GM18498 (cell line): ENCODE results near the gene MRPS35.
A peak's percentile ranks its signal among the peaks of the same experiment; 100 is the strongest.

Source experiments
- ATAC-seq: cut with Tn5 transposase; IDR thresholded peaks from one replicate; pipeline ENCODE4 v1.9.1; 2021; ENCODE audit warnings: mild to moderate bottlenecking, moderate library complexity; ENCODE audit not compliant: unreplicated experiment

The MRPS35 gene

DNA sequence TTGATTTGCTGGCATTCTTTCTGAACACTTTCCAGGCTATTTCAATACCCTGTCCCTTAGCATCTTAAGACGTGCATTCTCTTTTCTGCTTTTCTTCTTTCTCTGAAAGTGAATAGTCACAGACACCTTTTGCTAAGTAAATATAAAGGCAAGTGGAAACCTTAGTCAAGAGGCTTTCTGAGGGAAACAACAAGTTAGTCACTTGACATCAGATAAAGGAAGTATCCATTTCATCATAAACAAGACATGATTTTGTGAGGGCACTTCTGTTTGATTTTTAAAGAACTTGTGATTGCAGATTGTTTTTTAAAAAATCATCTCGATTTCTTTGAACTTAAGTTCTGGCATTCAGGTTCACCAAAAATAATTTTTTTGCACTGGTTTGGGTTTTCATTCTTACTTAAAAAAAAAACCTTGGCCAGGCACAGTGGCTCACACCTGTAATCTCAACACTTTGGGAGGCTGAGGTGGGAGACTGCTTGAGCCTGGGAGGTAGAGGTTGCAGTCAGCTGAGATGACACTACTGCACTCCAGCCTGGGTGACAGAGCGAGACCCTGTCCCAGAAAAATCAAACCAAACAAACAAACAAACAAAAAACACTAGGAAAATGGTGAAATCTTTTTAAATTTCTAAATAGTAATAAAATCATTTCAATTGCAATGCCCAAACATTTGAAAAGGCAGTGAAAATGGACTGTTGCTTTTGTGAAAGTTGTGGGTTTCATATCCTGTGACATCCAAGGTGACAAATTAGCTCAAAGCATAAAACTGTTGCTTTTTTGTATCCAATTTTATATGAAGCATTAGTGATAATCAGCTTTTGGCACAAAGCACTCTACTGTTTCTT is 61.1 kb downstream of the MRPS35 start:
- no peak for ATAC-seq

DNA sequence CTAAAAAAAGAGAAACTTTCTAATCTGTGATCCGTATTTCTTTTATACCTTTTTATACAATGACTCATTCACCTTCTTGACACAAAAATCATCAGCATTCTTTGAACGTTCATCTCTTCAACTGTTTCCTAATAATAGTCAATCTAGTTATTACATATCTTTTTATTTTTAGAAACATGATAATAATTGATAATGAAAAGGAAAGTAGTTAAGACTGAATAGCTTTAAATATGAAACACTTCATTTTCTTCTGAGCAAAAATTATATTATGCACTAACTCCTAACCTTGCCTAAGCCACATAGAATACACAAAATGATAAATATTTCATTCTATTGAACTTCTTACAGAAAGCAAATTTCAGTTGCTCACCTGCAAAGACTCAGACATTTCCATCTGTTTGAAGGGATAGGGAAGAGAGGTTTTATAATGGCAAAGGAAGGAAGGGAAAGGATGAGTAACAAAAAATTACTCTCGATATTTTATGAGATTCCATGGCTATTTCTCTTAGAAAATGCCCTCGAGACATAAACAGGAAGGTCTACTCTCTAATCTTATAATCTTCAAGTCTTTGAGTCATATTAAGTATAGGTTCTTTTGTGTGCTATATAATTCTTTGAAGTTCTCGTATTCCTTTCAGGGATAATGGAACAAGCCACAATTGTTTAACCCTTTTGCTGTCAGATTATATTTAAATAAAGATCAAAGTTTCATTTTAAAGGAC is 61.9 kb downstream of the MRPS35 start:
- no peak for ATAC-seq

DNA sequence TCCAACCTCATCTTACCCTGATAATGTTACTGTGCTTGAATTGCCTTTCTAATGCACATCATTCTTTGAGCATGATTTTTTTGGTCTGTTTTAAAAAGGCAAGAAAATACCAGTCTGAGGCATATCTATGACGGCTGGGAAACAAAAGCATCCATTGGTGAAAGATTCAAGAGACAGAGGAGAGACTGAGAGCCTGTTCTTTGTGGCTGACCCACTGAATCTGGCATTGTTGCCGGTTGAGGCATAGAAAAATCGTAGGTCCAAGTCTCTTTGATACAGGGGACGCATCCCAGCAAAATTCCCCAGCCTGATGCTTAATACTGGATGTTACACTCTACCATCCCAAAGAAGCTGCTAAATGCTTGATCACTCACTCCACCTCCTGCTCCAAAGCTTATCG is 66.5 kb downstream of the MRPS35 start:
- no peak for ATAC-seq

DNA sequence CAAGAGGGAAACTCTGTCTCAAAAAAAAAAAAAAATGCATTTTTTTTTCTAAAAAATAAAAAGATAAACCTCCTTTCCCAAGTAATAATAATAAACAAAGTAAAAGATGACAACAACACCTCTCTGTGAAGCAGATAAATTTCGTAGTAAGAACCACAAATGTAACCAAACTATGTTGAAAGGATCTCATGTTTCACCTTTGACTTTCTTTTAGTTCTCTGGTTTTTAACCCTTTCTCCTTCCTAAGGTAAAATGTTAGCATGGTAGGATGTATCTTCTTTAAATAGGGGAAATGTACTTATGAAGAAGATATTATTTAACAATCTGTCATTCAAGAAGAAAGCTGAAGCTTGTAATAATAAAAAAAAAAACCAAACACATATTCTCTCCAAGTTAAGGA is 67.6 kb downstream of the MRPS35 start:
- ATAC-seq, result no peak

DNA sequence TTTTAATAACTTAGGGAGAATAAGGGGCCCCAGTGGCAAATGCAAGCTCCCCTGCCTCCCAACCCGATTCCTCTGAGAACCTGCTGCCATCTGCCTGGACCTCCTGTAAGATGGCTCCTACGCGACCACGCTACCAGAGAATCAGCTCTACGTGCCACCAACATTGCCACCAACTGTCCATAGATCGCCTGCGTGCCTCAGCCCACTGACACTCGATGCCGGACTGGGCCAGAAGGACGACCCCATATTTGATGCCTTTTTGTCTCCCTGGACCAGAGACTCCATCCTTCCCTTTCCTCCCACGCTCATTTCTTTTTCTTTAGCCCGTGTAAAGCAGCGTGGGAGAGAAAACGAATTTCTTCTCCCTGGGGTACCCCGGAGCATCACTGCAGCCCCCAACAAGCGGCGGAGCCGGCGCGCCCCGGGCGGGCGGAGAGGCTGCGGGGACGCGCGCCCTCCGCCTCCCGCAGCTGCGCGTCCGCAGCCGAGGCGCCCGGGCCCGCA is 68.8 kb downstream of the MRPS35 start:
- peak; percentile 6 for ATAC-seq

DNA sequence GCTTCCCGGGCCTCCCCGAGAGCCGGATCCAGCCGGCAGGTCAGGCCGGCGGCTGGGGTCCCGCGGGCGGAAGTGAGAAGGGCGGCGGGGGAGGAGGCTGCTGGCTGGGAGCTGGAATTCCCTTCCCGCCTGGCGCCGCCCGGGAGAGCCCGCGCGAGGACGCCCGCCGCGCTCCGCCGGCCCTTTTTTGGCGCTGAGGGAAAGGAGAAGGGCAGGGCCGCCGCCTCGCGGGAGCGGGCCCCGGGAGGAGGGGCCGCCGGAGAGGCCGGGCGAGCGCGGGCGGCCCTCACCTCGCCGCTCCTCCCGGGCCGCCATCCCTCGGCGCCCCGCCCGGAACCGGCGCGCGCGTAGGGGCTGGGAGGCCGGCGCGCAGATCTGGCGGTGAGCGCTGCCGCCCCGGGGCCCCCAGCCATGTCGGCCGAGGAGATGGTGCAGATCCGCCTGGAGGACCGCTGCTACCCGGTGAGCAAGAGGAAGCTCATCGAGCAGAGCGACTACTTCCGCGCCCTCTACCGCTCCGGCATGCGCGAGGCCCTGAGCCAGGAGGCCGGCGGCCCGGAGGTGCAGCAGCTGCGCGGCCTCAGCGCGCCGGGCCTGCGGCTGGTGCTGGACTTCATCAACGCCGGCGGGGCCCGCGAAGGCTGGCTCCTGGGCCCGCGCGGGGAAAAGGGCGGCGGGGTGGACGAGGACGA is 69.4 kb downstream of the MRPS35 start, which contains the start of the genes KLHL42 and MANSC4:
Gene KLHL42, plus strand, starts transcription at position 314 of the 692 bp plus-strand sequence. Its CDS starts 98 bp downstream, at position 412.
Gene MANSC4, minus strand, starts transcription at position 317 of the 692 bp plus-strand sequence. CDS start 8,960 bp downstream, outside the sequence.
- ATAC-seq, result peak; percentile 81

DNA sequence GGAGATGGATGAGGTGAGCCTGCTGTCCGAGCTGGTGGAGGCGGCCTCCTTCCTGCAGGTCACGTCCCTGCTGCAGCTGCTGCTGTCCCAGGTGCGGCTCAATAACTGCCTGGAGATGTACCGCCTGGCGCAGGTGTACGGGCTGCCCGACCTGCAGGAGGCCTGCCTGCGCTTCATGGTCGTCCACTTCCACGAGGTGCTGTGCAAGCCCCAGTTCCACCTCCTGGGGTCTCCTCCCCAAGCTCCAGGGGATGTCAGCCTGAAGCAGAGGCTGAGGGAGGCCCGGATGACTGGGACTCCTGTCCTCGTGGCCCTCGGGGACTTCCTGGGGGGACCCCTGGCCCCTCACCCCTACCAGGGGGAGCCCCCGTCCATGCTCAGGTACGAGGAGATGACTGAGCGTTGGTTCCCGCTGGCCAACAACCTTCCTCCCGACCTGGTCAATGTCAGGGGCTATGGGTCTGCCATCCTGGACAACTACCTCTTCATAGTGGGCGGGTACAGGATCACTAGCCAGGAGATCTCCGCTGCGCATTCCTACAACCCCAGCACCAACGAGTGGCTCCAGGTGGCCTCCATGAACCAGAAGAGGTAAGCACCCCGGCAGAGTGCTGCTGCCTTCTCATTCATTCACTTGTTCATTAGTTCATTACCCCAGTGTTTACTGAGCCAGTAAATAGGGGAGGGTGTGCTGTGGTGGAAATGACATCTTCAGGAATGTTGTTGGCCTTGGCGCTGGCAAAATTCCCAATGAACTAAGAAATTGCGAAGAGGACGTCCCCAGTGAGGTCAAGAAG is 70.2 kb downstream of the MRPS35 start:
- ATAC-seq, result peak; percentile 44

DNA sequence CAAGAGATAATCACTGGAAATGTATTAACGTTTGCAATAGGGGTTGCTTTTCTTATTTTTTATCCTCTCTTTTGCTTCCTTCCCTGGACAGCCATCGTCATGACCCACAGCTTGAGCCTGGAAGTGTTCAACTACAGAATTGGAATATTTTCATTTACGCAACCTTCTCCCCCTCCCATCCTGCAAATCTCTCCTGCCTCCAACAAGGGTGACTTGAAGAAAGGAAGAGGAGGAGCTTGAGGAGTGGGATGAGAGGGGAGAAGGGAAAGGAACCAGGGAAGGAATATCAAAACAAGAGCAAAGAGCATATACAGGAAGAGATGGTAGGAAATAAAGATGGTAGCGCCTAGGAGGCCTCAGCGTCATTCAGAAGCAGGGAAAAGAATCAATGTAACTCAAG is 71.0 kb downstream of the MRPS35 start:
- ATAC-seq, result no peak

DNA sequence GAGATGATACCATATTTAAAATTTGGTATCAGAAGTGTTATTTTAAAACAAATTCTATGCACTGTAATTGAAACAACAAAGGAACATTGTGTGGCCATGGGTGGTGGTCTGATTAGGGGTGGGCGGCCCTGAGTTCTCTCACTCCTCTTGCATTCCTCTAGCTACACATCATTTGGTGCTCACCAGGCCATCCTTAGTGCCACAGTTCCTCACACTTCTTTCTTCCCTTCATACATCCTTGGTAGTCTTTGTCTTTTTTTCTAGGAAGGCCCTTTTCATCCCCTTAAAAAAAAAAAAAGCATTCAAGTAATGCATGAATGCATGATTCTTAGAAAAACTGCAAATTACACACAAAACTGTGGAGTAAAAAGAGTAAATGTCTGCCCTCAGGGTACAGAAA is 71.8 kb downstream of the MRPS35 start:
- no peak for ATAC-seq

DNA sequence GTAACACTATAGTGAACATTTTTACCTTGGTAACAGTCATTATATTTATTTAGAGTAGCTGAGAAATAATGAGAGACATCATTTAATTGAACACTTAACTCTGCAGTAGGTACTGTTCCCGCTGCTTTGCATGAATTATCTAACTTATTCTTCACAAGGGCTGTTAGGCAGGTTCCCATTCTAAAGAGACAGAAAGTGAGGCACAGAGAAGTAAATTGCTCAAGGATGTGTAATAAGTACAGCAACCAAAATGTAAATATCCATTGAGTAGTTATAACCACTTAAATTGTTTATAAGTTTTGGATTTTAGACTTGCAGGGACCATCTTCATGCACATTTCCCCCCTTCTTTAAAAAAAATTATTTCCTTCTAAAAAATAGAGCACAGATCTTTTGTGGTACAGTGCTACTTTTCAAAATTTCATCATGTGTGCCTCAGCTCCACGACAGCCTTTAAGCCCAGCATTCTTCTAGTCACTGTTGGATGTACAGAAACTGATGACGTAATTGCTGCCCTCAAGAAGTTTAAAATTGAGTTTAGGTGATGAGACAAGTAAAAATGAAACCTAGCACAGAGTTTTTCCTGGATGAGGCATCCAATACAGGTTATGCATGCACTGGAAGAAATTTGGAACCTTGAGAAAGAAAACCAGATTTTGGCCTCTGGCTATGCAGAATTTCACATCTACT is 75.4 kb downstream of the MRPS35 start:
- ATAC-seq, result no peak

DNA sequence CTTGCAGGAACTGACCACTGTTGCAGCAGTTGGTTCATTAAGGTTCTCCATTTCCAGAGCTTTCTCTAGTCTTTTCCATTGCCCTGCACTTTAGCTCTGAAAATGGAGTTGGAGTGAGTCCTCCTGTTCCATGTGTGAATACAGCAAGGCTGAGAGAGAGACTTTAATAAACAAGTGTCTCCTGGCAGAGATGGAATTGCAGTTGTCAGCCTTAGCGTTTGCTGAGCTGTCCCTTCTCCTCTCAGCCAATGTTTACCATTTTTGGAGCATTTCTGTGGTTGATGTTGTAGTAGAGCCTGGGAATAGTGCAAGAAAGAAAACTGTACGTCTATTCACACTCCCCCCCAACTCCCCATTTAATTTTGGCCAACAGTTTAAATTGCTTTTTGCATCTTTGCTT is 76.9 kb downstream of the MRPS35 start:
- ATAC-seq, result no peak

DNA sequence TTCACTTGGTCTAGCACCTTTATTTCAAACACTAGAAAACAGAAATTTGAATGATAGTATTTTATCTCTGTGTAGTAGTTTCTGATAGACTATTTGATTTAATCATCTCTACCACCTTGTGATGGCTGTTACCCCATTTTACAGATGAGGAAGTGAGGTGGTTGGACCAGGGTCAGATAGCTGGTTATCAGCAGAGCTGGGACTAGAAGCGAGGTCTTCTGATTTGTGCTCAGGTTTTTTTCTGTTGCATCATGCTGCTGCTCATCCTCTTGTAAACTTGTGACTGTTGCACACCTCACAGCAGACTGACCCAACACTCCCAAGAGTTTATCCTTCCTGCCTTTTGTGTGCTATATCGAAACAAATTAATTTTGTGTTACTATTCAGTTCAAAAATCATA is 79.5 kb downstream of the MRPS35 start:
- ATAC-seq, result no peak

DNA sequence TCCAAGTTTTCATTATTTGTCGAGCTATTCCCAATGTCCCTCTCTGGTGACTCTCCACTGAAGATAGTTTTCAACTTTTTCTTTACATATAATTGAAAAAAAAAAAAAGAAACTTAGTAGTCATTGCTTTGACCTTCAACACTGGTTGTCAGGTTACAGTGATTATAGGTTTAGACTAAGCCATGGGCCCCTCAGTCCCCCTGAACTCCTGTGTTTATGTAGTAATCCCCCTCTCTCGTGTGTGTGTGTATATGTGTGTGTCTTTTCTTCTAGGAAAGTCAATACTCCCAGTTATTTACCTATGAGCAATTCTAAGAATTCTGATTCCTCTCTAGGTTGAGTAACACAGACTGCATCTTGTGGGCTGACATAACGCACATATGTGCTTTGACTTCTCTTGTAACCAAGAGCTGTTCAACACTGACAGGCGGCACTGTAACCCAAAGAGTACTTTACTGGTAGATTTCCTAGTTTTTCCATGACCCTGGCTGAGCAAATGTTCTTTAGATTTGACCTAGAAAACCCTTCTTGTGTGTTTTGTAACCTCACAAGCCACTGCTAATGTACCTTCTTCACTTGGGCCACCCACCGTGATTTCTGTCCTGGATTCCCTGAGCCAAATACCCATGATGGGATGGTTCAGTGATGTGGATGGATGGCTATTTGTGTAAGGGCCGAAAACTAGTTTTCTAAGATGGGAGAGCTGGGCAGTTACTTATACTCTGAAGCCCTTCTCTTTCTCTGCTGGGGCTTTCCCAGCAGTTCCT is 84.4 kb downstream of the MRPS35 start:
- no peak for ATAC-seq

DNA sequence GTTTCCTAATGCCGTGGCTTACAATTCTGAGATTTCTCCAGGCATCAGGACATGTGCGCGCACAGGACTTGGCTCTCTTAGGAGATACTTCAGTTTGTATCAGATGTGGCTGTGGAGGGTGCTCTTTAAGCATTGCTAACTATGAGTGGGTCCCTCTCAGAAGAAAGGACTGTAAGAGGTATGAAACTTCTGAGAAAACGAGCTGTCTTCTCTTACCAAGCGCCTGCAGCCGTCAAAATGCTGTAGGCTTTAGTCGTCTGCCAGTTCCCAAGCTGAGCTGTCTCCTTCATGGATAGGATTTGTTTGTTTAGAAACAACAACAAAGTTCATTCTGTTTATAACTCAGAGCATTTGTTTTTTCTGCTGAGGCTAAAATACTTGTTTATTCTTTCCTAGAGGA is 85.5 kb downstream of the MRPS35 start:
- no peak for ATAC-seq

DNA sequence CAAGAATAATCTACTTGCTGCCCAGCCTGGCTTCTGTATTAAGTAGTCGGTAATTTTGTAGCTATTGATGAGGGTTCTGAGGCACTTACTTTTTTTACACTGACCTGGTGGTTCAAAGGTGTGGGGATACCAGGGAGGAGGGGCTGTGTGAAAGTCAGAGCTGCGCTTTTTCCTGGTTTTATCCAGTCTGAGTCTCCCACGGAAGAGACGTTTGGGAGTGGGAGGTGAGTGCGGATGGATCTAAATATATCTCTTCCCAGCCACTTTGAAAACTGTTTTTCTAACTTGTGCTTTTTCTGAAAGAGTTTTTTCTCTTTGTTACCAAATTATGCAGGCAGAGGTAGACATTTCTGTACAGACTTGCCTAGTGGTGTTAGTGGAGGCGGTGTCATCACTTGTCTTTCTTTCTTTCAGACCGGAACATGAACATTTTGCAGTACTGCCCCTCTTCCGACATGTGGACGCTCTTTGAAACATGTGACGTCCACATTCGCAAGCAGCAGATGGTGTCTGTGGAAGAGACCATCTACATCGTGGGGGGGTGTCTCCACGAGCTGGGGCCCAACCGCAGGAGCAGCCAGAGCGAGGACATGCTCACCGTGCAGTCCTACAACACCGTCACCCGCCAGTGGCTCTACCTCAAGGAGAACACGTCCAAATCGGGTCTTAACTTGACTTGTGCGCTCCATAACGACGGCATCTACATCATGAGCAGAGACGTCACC is 86.8 kb downstream of the MRPS35 start:
- no peak for ATAC-seq

DNA sequence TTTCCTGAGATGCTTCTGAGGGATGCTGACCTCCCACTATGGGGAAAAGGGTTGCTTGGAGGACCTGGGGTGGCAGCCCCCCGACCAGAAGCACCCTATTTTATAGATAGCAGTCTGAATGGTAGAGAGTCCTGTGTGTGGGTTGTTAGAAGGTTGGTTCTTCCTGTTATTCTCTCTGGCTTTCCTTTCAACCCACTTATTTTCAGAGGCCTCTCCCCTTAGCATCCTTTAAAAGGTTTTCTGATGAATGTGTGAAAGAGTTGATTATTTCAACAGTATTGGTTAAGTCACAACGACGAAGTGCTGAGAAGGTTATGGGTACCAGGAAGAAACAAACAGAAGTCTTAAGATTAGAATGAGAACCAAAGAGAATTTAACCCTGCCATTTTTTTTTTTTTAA is 90.2 kb downstream of the MRPS35 start:
- no peak for ATAC-seq

DNA sequence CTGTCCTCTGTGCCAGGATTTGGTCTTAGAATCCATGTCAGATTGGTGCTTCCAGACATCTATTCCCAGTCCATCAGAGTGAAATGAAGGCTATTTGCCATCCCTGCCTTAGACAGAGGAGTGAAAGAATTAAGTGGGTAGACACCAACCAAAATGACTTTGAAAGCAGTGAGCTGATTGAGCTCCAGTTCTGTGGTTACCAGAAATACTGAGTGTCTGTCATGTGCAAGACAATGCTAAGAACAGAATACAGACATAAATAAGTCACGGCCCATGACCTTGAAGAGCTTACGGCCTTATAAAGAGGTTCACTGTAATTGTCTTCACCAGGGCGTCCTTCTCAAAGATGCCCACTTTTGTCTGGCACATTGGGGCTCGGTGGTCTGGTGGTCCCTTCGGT is 91.0 kb downstream of the MRPS35 start:
- no peak for ATAC-seq

DNA sequence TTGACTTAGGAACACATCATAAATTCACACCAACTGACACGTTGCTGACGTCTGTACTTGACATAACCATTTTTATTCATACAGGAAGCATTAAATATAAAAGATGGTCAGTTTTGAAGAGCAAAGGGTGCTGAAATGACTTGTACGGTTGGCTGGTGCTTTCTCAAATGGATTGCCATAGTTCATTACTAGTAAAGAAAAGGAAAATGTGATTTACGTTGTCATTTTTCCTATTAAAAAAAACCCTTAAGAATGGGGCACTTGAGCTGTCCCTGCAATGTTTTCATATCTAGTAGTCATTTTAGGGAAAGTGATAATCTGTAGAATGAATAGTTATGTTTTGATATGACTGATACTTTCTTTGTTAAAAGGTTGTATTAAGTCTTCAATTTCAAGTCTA is 91.9 kb downstream of the MRPS35 start:
- no peak for ATAC-seq

DNA sequence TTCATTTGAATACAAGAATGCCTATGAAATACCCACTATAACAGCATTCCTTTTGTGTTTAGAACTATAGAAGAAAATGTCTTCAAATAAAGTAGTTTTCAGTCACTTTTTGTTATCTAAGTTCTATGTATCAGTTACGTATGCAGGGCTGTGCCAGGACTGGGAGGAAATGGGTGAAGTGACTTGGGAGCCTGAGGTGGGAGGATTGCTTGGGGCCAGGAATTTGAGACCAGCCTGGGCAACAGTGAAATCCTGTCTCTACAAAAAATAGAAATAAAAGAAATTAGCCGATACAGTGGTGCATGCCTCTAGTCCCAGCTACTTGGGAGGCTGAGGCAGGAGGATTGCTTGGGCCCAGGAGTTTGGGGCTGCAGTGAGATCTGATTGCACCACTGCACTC is 92.3 kb downstream of the MRPS35 start:
- no peak for ATAC-seq
